ENCODE measurements around the gene SEMA3F.

The SEMA3F gene

DNA sequence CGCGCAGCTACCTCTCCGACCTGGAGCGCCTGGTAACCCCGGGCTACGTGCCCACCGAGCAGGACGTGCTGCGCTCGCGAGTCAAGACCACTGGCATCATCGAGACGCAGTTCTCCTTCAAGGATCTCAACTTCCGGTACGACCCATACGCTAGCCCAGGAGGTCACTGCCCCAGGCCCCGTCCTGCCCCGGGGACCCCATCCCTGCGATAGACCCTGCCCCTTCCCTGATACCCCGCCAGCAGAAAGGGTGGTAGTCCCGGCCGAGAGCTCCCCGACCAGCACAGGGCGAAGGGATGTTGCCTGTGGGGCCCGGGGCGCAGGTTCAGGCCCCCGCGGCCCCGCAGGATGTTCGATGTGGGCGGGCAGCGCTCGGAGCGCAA is 38.6 kb downstream of the SEMA3F start:
- no peaks in the 10 kb centered on the region for H3K79me2 ChIP-seq (ENCODE audit: insufficient read depth, low read length)
- no peak overlapping the region for H3K9ac ChIP-seq (ENCODE audit: low read depth, low read length)
- no peak overlapping the region for H3K4me2 ChIP-seq (ENCODE audit: insufficient read depth, low read length)
- ATAC-seq (ENCODE audit: insufficient read depth, low read depth) (no peak), DNase-seq (no peak)
- no peaks in the 10 kb centered on the region for H3K9me3 ChIP-seq (ENCODE audit: insufficient read depth, low read length, severe bottlenecking)
- no peaks in the 10 kb centered on the region for H3K27me3 ChIP-seq (ENCODE audit: insufficient read depth, low read length, poor library complexity)
- H3K4me1 ChIP-seq (ENCODE audit: insufficient read depth, low read length), result peaks cover 3% of the 10 kb centered on the region
- no peak overlapping the region for H3K4me3 ChIP-seq (ENCODE audit: low read depth in 1 of 2, low read length in 2 of 2)
- no peak overlapping the region for H2AFZ ChIP-seq (ENCODE audit: low read depth, low read length)
- 0 out of 2 replicates have a peak, but pooled peaks cover 2% of the 10 kb centered on the region for H4K20me1 ChIP-seq (ENCODE audit: insufficient read depth, low read length)
- H3K36me3 ChIP-seq (ENCODE audit: insufficient read depth, low read length), result no peaks in the 10 kb centered on the region
- no peak for TF ChIP-seq EZH2 (IDR thresholded peaks at IDR 0.05; ENCODE audit: borderline replicate concordance, low read depth, low read length, severe bottlenecking)
- TF ChIP-seq, protein P1, sequence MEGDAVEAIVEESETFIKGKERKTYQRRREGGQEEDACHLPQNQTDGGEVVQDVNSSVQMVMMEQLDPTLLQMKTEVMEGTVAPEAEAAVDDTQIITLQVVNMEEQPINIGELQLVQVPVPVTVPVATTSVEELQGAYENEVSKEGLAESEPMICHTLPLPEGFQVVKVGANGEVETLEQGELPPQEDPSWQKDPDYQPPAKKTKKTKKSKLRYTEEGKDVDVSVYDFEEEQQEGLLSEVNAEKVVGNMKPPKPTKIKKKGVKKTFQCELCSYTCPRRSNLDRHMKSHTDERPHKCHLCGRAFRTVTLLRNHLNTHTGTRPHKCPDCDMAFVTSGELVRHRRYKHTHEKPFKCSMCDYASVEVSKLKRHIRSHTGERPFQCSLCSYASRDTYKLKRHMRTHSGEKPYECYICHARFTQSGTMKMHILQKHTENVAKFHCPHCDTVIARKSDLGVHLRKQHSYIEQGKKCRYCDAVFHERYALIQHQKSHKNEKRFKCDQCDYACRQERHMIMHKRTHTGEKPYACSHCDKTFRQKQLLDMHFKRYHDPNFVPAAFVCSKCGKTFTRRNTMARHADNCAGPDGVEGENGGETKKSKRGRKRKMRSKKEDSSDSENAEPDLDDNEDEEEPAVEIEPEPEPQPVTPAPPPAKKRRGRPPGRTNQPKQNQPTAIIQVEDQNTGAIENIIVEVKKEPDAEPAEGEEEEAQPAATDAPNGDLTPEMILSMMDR (IDR thresholded peaks at IDR 0.05; ENCODE audit: borderline replicate concordance, extremely low read depth, low read length, poor library complexity, severe bottlenecking), result no peak
- no peak overlapping the region for H3K27ac ChIP-seq (ENCODE audit: low read length)

GRCh38 chr3:50194128-50194902 is 39.2 kb downstream of the SEMA3F start:
- Histone ChIP-seq H3K27me3 (ENCODE audit: insufficient read depth, low read length, poor library complexity) (no peaks in the 10 kb centered on the region), H3K4me3 (ENCODE audit: low read depth in 1 of 2, low read length in 2 of 2) (no peak overlapping the region), H3K4me1 (ENCODE audit: insufficient read depth, low read length) (peaks cover 3% of the 10 kb centered on the region), H3K9me3 (ENCODE audit: insufficient read depth, low read length, severe bottlenecking) (no peaks in the 10 kb centered on the region), H4K20me1 (ENCODE audit: insufficient read depth, low read length) (0 out of 2 replicates have a peak, but pooled peaks cover 2% of the 10 kb centered on the region), H3K79me2 (ENCODE audit: insufficient read depth, low read length) (no peaks in the 10 kb centered on the region), H3K4me2 (ENCODE audit: insufficient read depth, low read length) (no peak overlapping the region), H3K9ac (ENCODE audit: low read depth, low read length) (no peak overlapping the region), H3K27ac (ENCODE audit: low read length) (no peak overlapping the region), H2AFZ (ENCODE audit: low read depth, low read length) (no peak overlapping the region), H3K36me3 (ENCODE audit: insufficient read depth, low read length) (no peaks in the 10 kb centered on the region)
- TF ChIP-seq, protein P1 (IDR thresholded peaks at IDR 0.05; ENCODE audit: borderline replicate concordance, extremely low read depth, low read length, poor library complexity, severe bottlenecking), result peak; percentile 79
- no peak for TF ChIP-seq EZH2 (IDR thresholded peaks at IDR 0.05; ENCODE audit: borderline replicate concordance, low read depth, low read length, severe bottlenecking)
- ATAC-seq (ENCODE audit: insufficient read depth, low read depth) (peak; percentile 75), DNase-seq (peak; percentile 65)

DNA sequence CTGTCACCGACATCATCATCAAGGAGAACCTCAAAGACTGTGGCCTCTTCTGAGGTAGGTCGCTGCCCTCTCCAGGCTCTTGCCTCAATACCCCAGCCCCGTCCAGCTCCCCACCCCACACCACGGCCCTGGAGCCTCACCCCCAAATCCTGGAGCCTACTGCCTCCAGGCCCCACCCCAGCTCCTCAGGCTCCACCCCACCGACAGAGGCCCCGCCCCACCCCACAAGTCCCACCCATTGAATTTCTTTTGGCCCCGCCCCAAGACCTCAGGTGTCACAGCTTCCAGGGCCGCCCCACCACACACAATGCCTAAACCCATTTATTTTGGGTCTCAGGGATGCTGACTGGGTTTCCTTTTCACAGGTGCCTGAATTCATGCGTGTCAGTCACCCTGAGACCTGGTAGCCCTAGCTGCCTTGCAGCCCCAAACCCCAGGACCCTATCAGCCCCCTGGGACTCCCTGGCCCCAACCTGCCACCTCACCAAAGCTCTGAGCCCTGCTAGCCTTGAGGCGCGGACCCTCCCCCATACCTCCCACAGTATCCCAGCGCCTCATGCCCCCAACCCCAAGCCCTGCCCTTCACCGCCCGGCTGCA is 39.9 kb downstream of the SEMA3F start:
- Histone ChIP-seq H3K4me3 (ENCODE audit: low read depth in 1 of 2, low read length in 2 of 2) (no peak overlapping the region), H3K36me3 (ENCODE audit: insufficient read depth, low read length) (no peaks in the 10 kb centered on the region), H3K27ac (ENCODE audit: low read length) (no peak overlapping the region), H4K20me1 (ENCODE audit: insufficient read depth, low read length) (0 out of 2 replicates have a peak, but pooled peaks cover 2% of the 10 kb centered on the region), H2AFZ (ENCODE audit: low read depth, low read length) (no peak overlapping the region), H3K4me2 (ENCODE audit: insufficient read depth, low read length) (no peak overlapping the region), H3K27me3 (ENCODE audit: insufficient read depth, low read length, poor library complexity) (no peaks in the 10 kb centered on the region), H3K9ac (ENCODE audit: low read depth, low read length) (no peak overlapping the region), H3K79me2 (ENCODE audit: insufficient read depth, low read length) (no peaks in the 10 kb centered on the region), H3K4me1 (ENCODE audit: insufficient read depth, low read length) (peaks cover 3% of the 10 kb centered on the region), H3K9me3 (ENCODE audit: insufficient read depth, low read length, severe bottlenecking) (no peaks in the 10 kb centered on the region)
- TF ChIP-seq EZH2 (IDR thresholded peaks at IDR 0.05; ENCODE audit: borderline replicate concordance, low read depth, low read length, severe bottlenecking), result no peak
- TF ChIP-seq, protein P1 (IDR thresholded peaks at IDR 0.05; ENCODE audit: borderline replicate concordance, extremely low read depth, low read length, poor library complexity, severe bottlenecking), result no peak
- ATAC-seq (ENCODE audit: insufficient read depth, low read depth), result peak; percentile 36
- DNase-seq, result peak; percentile 22

Measured in DND-41 (cell line).